Neural crest cell (in vitro differentiated cells): ENCODE results near the gene GHDC. TPM values are rescaled to one million over a fixed set of nuclear protein-coding genes. Genes with fewer than 3 reads are reported as not detected.

Source experiments
- DNase-seq: peaks from one replicate; pipeline ENCODE4 v3.0.0; 2021; ENCODE audit warnings: low read depth, mixed read lengths, low spot score
- H3K27ac Mint-ChIP-seq: one replicate; pipeline ENCODE4 v1.8.0; 2021; ENCODE audit warnings: mild to moderate bottlenecking, mixed read lengths; ENCODE audit not compliant: unreplicated experiment
- H3K27me3 Mint-ChIP-seq: 2 replicates; pipeline ENCODE4 v1.8.0; 2021; ENCODE audit warnings: low read depth, mild to moderate bottlenecking, mixed read lengths
- H3K36me3 Mint-ChIP-seq: 2 replicates; pipeline ENCODE4 v1.8.0; 2021; ENCODE audit warnings: low read depth, mild to moderate bottlenecking, mixed read lengths
- H3K4me1 Mint-ChIP-seq: 2 replicates; pipeline ENCODE4 v1.8.0; 2021; ENCODE audit warnings: mixed read lengths
- H3K4me3 Mint-ChIP-seq: one replicate; pipeline ENCODE4 v1.8.0; 2021; ENCODE audit warnings: mild to moderate bottlenecking, mixed read lengths
- H3K9me3 Mint-ChIP-seq: 2 replicates; pipeline ENCODE4 v1.8.0; 2021; ENCODE audit warnings: mixed read lengths
- CTCF ChIP-seq: fragments of 200-600 bp; sonication (generic); conservative IDR thresholded peaks from 2 replicates; pipeline ENCODE4 v1.5.0; 2021; ENCODE audit warnings: antibody characterized with exemption, mild to moderate bottlenecking
- total RNA-seq: library from RNA; stranded (reverse); gene quantifications from 2 replicates; pipeline ENCODE4 v1.2.1, GENCODE V29; 2021

Gene GHDC
- total RNA-seq, 1 donor from 2014 or later = 8.4 TPM

DNA sequence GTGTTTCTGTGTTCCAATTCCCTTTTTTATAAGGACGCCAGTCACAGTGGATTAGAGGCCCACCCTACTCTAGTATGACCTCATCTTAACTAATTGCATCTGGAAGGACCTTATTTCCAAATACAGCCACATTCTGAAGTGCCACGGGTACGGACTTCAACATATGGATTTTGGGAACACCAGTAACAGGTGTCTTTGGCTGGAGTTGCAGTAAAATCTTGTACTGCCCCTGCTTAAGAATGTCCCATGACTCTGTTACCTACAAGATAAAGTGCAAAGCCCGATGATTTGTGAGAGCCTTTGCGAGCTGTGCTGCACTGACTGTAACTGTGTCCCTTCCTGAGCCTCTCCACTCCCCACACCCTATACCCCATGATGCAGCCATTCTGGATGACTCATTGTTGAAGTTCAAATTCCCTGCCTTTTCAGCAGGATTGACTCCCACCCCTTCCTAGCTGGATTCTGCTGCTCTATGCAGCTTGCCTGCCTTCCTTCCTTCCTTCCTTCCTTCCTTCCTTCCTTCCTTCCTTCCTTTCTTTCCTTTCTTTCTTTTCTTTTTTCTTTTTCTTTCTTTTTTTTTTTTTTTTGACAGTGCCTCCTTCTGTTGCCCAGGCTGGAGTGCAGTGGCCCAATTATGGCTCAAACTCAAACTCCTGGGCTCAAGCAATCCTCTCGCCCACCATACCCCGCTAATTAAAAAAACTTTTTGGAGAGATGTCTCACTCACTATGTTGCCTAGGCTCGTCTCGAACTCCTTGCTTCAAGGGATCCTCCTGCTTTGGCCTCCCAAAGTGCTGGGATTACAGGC lies 11.2 kb downstream of the GHDC start:
- Mint-ChIP-seq H3K9me3 (no peaks in the 10 kb centered on the region), H3K4me3 (peak overlapping the region; percentile 74), H3K36me3 (no peaks in the 10 kb centered on the region), H3K27me3 (peaks cover 79% of the 10 kb centered on the region), H3K27ac (no peak overlapping the region), H3K4me1 (peaks cover 27% of the 10 kb centered on the region)
- no peak for TF ChIP-seq CTCF
- no peak for DNase-seq

GRCh38 chr17:42181851-42182207 lies 12.5 kb downstream of the GHDC start:
- Mint-ChIP-seq H3K27ac (no peak overlapping the region), H3K27me3 (peaks cover 88% of the 10 kb centered on the region), H3K36me3 (no peaks in the 10 kb centered on the region), H3K4me3 (no peak overlapping the region), H3K4me1 (peaks cover 27% of the 10 kb centered on the region), H3K9me3 (no peaks in the 10 kb centered on the region)
- no peak for TF ChIP-seq CTCF
- DNase-seq = no peak

GRCh38 chr17:42180922-42181850 lies 13.1 kb downstream of the GHDC start, which contains the start of gene KCNH4:
Gene KCNH4 (minus strand): TSS chr17:42181142. CDS start chr17:42180945, 197 bp downstream.
- no peaks in the 10 kb centered on the region for H3K9me3 Mint-ChIP-seq

DNA sequence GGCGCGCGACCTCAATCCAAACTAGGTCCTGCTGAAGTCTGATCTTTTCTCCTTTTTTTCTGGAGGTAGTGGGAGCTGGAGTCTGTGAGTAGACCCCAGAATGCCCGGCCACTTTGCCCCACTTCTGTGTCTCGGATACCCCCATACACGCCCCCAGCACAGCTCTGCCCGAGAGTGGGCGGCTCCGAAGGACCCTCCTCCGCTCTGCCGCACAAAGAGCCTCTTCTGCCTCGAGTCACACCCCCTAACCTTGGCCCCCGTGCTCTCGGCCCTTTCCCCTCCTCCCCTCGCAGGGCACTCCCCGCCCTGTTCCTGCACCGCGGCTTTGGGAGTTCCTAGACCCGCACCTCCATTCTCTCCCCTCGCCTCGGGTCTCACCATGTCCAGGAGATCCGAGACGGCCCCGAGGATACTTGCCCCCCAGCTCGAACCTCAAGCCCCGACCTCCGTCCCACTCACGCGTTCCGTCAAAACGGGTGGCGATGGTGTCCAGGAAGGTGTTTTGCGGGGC lies 13.8 kb downstream of the GHDC start:
- Mint-ChIP-seq H3K36me3 (no peaks in the 10 kb centered on the region), H3K27me3 (peaks cover 86% of the 10 kb centered on the region), H3K9me3 (no peaks in the 10 kb centered on the region), H3K27ac (no peak overlapping the region), H3K4me1 (peaks cover 20% of the 10 kb centered on the region), H3K4me3 (peak overlapping the region; percentile 23)
- TF ChIP-seq CTCF = no peak
- DNase-seq = no peak

More at GRCh38 chr17:42180922-42181850, 13.1 kb downstream of the GHDC start, which contains the start of gene KCNH4:
- TF ChIP-seq CTCF = peak; percentile 51
- DNase-seq = peak; percentile 50
- Mint-ChIP-seq H3K27ac (no peak within 1 kb of the TSS), H3K27me3 (peaks cover 86% of the 10 kb centered on the region), H3K4me1 (peaks cover 27% of the 10 kb centered on the region), H3K36me3 (no peaks in the 10 kb centered on the region), H3K4me3 (peak within 1 kb of the TSS; percentile 23)

DNA sequence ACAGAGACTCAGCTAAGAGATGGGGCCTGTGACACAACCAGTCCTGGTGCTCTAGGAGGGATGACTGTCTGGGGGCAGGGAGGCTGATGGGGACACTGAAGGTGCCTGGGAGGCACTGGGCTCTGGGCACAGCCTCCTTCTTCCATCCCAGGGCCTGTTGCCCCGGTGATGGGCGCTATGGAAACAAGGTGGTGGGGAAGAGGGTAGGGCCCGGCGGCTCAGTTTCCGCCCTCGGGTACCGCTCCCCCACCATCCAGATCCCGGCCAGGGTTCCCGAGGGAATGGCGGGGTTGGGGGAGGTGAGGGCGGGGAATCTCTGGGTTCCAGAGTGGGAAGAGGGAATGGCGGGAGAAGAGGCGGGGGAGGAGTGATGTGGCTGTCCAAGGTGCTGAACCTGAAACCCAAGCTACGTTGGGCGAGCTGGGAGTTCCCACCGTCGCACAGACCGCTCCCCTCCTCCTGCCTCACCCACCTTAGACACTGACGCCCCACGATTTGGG lies 14.3 kb downstream of the GHDC start:
- Mint-ChIP-seq H3K4me1 (peaks cover 17% of the 10 kb centered on the region), H3K36me3 (no peaks in the 10 kb centered on the region), H3K4me3 (peak overlapping the region; percentile 23), H3K27me3 (peaks cover 86% of the 10 kb centered on the region), H3K27ac (no peak overlapping the region), H3K9me3 (no peaks in the 10 kb centered on the region)
- DNase-seq = peak; percentile 66
- TF ChIP-seq CTCF = no peak
